OCI-LY7 (cell line): ENCODE results near the gene KDM6A.

Source experiments
- EZH2phosphoT487 ChIP-seq: fragments of 200-600 bp; sonication (generic); IDR thresholded peaks from 2 replicates; pipeline ENCODE4 v1.6.1; 2018; ENCODE audit warnings: low read depth, borderline replicate concordance, mild to moderate bottlenecking, mixed run types, antibody characterized with exemption, low read length, moderate library complexity, mixed read lengths
- TF ChIP-seq, protein P1 (sequence below): fragments of 200-600 bp; sonication (generic); conservative IDR thresholded peaks from 2 replicates; pipeline ENCODE4 v1.5.1; 2014; ENCODE audit warnings: mild to moderate bottlenecking, antibody characterized with exemption, low read length, moderate library complexity, mixed read lengths

DNA sequence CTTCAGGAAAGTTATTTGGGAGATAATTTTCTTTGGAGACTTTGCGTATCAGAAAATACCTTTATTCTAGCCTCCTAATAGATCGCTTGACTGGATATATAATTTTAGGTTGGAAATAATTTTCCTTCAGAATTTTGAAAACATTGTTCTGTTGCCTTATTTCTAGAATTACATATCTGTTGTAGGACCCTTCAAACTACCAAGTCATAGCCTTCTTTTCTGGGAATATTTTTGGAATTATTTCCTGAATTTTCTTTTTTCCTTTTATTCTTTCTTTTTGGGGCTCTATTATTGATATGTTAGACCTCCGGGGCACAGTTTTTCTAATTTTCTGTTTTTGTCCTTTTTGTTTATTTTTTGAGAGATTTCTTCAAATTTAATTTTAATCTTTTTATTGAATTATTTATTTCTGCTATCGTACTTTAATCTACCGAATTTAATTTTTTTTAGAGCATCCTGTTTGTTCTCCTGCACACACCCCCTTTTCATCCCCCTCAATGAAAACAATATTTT is 100.5 kb downstream of the KDM6A start:
- TF ChIP-seq, protein P1, sequence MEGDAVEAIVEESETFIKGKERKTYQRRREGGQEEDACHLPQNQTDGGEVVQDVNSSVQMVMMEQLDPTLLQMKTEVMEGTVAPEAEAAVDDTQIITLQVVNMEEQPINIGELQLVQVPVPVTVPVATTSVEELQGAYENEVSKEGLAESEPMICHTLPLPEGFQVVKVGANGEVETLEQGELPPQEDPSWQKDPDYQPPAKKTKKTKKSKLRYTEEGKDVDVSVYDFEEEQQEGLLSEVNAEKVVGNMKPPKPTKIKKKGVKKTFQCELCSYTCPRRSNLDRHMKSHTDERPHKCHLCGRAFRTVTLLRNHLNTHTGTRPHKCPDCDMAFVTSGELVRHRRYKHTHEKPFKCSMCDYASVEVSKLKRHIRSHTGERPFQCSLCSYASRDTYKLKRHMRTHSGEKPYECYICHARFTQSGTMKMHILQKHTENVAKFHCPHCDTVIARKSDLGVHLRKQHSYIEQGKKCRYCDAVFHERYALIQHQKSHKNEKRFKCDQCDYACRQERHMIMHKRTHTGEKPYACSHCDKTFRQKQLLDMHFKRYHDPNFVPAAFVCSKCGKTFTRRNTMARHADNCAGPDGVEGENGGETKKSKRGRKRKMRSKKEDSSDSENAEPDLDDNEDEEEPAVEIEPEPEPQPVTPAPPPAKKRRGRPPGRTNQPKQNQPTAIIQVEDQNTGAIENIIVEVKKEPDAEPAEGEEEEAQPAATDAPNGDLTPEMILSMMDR, result no peak
- no peak for TF ChIP-seq EZH2phosphoT487
